Measurements from ENCODE around the gene SP1. TPM values are rescaled to one million over a fixed set of nuclear protein-coding genes. Genes with fewer than 3 reads are reported as not detected.
A peak's percentile ranks its signal among the peaks of the same experiment; 100 is the strongest.

The SP1 gene
- total RNA-seq, 1 experiment from 2014 or later: 87.2 TPM

- no peak overlapping the region for H3K4me3 Mint-ChIP-seq
- TF ChIP-seq CTCF (IDR thresholded peaks at IDR 0.05) (peak; percentile 87), MAX (CRISPR knock-in tag; IDR thresholded peaks at IDR 0.05) (peak; percentile 49; the same call in 1 of the 2 replicates), NR1H2 (CRISPR knock-in tag; IDR thresholded peaks at IDR 0.05) (no peak)
- 0 out of 2 replicates have a peak, but pooled peaks cover 4% of the 10 kb centered on the region for H3K4me1 Mint-ChIP-seq
- peak; percentile 85 for DNase-seq (ENCODE audit: low spot score)
- H3K27ac Mint-ChIP-seq: peak overlapping the region; percentile 76; the same call in 1 of the 2 replicates
- H3K36me3 Mint-ChIP-seq: no peaks in the 10 kb centered on the region
- peak; percentile 99 for ATAC-seq
- ChIA-PET POLR2A (interaction anchor here (0.5 to 1.5 kb wide), 5 partner anchors 27 to 129 kb away, joined by 3 to 6 read pairs (median 3); partner anchors contain the start of gene SP1), CTCF (interaction anchor here (0.6 to 5.4 kb wide), 67 partner anchors 8 to 405 kb away, joined by 3 to 113 read pairs (median 4); partner anchors contain the start of genes AAAS, AMHR2, ATP5MC2 and CSAD)
- no peaks in the 10 kb centered on the region for H3K9me3 Mint-ChIP-seq
- H3K27me3 Mint-ChIP-seq (ENCODE audit: low read depth): peaks cover 2% of the 10 kb centered on the region
Measured at GRCh38 chr12:53352331-53353256, 27.4 kb upstream of the SP1 start.

- H3K27me3 Mint-ChIP-seq (ENCODE audit: low read depth): peaks cover 2% of the 10 kb centered on the region
- CTCF ChIA-PET: interaction anchor here (1.8 to 5.4 kb wide), 7 partner anchors 9 to 72 kb away, joined by 10 to 113 read pairs (median 41); partner anchors contain the start of genes AAAS, AMHR2 and SP1
- POLR2A ChIA-PET: interaction anchor here (1.5 kb wide), 1 partner anchor 26 kb away, joined by 6 read pairs; the partner anchor contains the start of gene SP1
- H3K9me3 Mint-ChIP-seq: no peaks in the 10 kb centered on the region
- H3K4me1 Mint-ChIP-seq: 0 out of 2 replicates have a peak, but pooled peaks cover 4% of the 10 kb centered on the region
- ATAC-seq (no peak), DNase-seq (ENCODE audit: low spot score) (no peak)
- TF ChIP-seq ZNF138 (CRISPR knock-in tag; conservative IDR thresholded peaks at IDR 0.05): no peak
- TF ChIP-seq IRF2 (CRISPR knock-in tag; IDR thresholded peaks at IDR 0.05; ENCODE audit: borderline replicate concordance, low read depth): no peak
- TF ChIP-seq ZNF219 (CRISPR knock-in tag; IDR thresholded peaks at IDR 0.05; ENCODE audit: borderline replicate concordance): no peak
- TF ChIP-seq MYBL2 (CRISPR knock-in tag; IDR thresholded peaks at IDR 0.05): no peak
- TF ChIP-seq ZNF317 (CRISPR knock-in tag; IDR thresholded peaks at IDR 0.05; ENCODE audit: borderline replicate concordance, low read depth): no peak
- TF ChIP-seq JUN (CRISPR knock-in tag; IDR thresholded peaks at IDR 0.05): no peak
- TF ChIP-seq ZBTB43 (CRISPR knock-in tag; IDR thresholded peaks at IDR 0.05): no peak
- no peak for TF ChIP-seq ZNF121 (CRISPR knock-in tag; IDR thresholded peaks at IDR 0.05)
- TF ChIP-seq OVOL2 (CRISPR knock-in tag; IDR thresholded peaks at IDR 0.05; ENCODE audit: borderline replicate concordance): no peak
- no peak for TF ChIP-seq ZNF232 (CRISPR knock-in tag; IDR thresholded peaks at IDR 0.05)
- TF ChIP-seq E2F1 (CRISPR knock-in tag; IDR thresholded peaks at IDR 0.05): no peak
- TF ChIP-seq CREM (CRISPR knock-in tag; IDR thresholded peaks at IDR 0.05): no peak
- H3K4me3 Mint-ChIP-seq: no peak overlapping the region
- no peak overlapping the region for H3K27ac Mint-ChIP-seq
- no peaks in the 10 kb centered on the region for H3K36me3 Mint-ChIP-seq
Measured at GRCh38 chr12:53353257-53353655, 26.7 kb upstream of the SP1 start.

- CTCF ChIA-PET: interaction anchor here (0.7 to 5.4 kb wide), 4 partner anchors 26 to 154 kb away, joined by 3 to 113 read pairs (median 4); partner anchors contain the start of gene AMHR2
- Mint-ChIP-seq H3K27ac (no peak overlapping the region), H3K4me1 (0 out of 2 replicates have a peak, but pooled peaks cover 4% of the 10 kb centered on the region), H3K36me3 (no peaks in the 10 kb centered on the region), H3K4me3 (no peak overlapping the region), H3K9me3 (no peaks in the 10 kb centered on the region), H3K27me3 (ENCODE audit: low read depth) (no peaks in the 10 kb centered on the region)
- POLR2A ChIA-PET: interaction anchor here (0.6 to 0.7 kb wide), 2 partner anchors 10 to 41 kb away, joined by 3 to 8 read pairs; no protein-coding TSS in a partner anchor
- TF ChIP-seq TEAD4 (CRISPR knock-in tag; IDR thresholded peaks at IDR 0.05) (no peak), EMX1 (CRISPR knock-in tag; IDR thresholded peaks at IDR 0.05) (no peak), PRRX2 (CRISPR knock-in tag; IDR thresholded peaks at IDR 0.05) (no peak), RELA (CRISPR knock-in tag; IDR thresholded peaks at IDR 0.05; ENCODE audit: borderline replicate concordance) (no peak), GRHL2 (CRISPR knock-in tag; IDR thresholded peaks at IDR 0.05; ENCODE audit: insufficient replicate concordance, severe bottlenecking) (no peak), ZNF219 (CRISPR knock-in tag; IDR thresholded peaks at IDR 0.05; ENCODE audit: borderline replicate concordance) (no peak), ZNF232 (CRISPR knock-in tag; IDR thresholded peaks at IDR 0.05) (no peak), ERG (CRISPR knock-in tag; IDR thresholded peaks at IDR 0.05) (no peak), CTCF (IDR thresholded peaks at IDR 0.05) (no peak)
- ATAC-seq (no peak), DNase-seq (ENCODE audit: low spot score) (no peak)
Measured at GRCh38 chr12:53355121-53355520, 24.9 kb upstream of the SP1 start.
